ENCODE data around the gene FANCD2. TPM values are rescaled to one million over a fixed set of nuclear protein-coding genes. Genes with fewer than 3 reads are reported as not detected.

The FANCD2 gene
- total and polyA plus RNA-seq, 4 donors: 1.9 to 5.4 (median 4.7) TPM; not detected in 1

Other genes starting within 250 kb of the FANCD2 start
- 10 to 100 TPM; 44.9 to 48.3 TPM for gene TADA3, start 234.0 kb upstream of the FANCD2 start, total RNA-seq
- 10 to 100 TPM; 50.4 to 52.0 TPM for gene TADA3, start 234.0 kb upstream of the FANCD2 start, polyA plus RNA-seq
- gene ARPC4, start 233.4 kb upstream of the FANCD2 start, total RNA-seq: 100 to 1,000 TPM; 126 to 165 TPM
- 100 to 1,000 TPM in 1 of 2 donors, 10 to 100 TPM in 1; 98.4 to 165 TPM for gene ARPC4, start 233.4 kb upstream of the FANCD2 start, polyA plus RNA-seq
- 100 to 1,000 TPM in 1 of 2 donors, 10 to 100 TPM in 1; 40.3 to 108 TPM for gene TTLL3, start 216.2 kb upstream of the FANCD2 start, total RNA-seq
- gene TTLL3, start 216.2 kb upstream of the FANCD2 start, polyA plus RNA-seq: 100 to 1,000 TPM in 1 of 2 donors, 10 to 100 TPM in 1; 12.3 to 120 TPM
- 10 to 100 TPM; 19.8 to 28.5 TPM for gene RPUSD3, start 182.4 kb upstream of the FANCD2 start, total RNA-seq
- 10 to 100 TPM; 17.2 to 27.8 TPM for gene RPUSD3, start 182.4 kb upstream of the FANCD2 start, polyA plus RNA-seq
- gene CIDEC, start 146.2 kb upstream of the FANCD2 start, total RNA-seq: under 1 TPM in 1 of 2 donors, not detected in 1; 0.87 TPM
- 10 to 100 TPM in 1 of 2 donors, 1 to 10 TPM in 1; 1.1 to 75.3 TPM for gene CIDEC, start 146.2 kb upstream of the FANCD2 start, polyA plus RNA-seq
- 10 to 100 TPM; 19.8 to 22.7 TPM for gene JAGN1, start 135.8 kb upstream of the FANCD2 start, total RNA-seq
- gene JAGN1, start 135.8 kb upstream of the FANCD2 start, polyA plus RNA-seq: 10 to 100 TPM; 26.0 to 34.1 TPM
- 10 to 100 TPM; 11.0 to 13.7 TPM for gene IL17RE, start 123.6 kb upstream of the FANCD2 start, total RNA-seq
- 10 to 100 TPM in 1 of 2 donors, 1 to 10 TPM in 1; 7.0 to 14.5 TPM for gene IL17RE, start 123.6 kb upstream of the FANCD2 start, polyA plus RNA-seq
- gene IL17RC, start 109.3 kb upstream of the FANCD2 start, total RNA-seq: 10 to 100 TPM; 25.6 to 33.8 TPM
- 100 to 1,000 TPM in 1 of 2 donors, 1 to 10 TPM in 1; 8.6 to 108 TPM for gene IL17RC, start 109.3 kb upstream of the FANCD2 start, polyA plus RNA-seq
- 10 to 100 TPM; 30.8 to 44.3 TPM for gene CRELD1, start 92.6 kb upstream of the FANCD2 start, total RNA-seq
- gene CRELD1, start 92.6 kb upstream of the FANCD2 start, polyA plus RNA-seq: 10 to 100 TPM; 35.7 to 36.2 TPM
- gene PRRT3, start 74.0 kb upstream of the FANCD2 start, total RNA-seq: 1 to 10 TPM; 1.7 to 2.1 TPM
- 1 to 10 TPM in 1 of 2 donors, under 1 TPM in 1; 0.25 to 2.4 TPM for gene PRRT3, start 74.0 kb upstream of the FANCD2 start, polyA plus RNA-seq
- 10 to 100 TPM; 47.8 to 48.8 TPM for gene EMC3, start 39.6 kb upstream of the FANCD2 start, total RNA-seq
- 10 to 100 TPM; 26.3 to 55.8 TPM for gene EMC3, start 39.6 kb upstream of the FANCD2 start, polyA plus RNA-seq
- not detected for gene FANCD2OS, start 81.8 kb downstream of the FANCD2 start, total RNA-seq
- gene FANCD2OS, start 81.8 kb downstream of the FANCD2 start, polyA plus RNA-seq: not detected
- gene BRK1, start 89.2 kb downstream of the FANCD2 start, total RNA-seq: 100 to 1,000 TPM; 103 to 108 TPM
- gene BRK1, start 89.2 kb downstream of the FANCD2 start, polyA plus RNA-seq: 100 to 1,000 TPM; 287 to 372 TPM
- gene VHL, start 115.3 kb downstream of the FANCD2 start, total RNA-seq: 10 to 100 TPM; 26.8 to 36.8 TPM
- gene VHL, start 115.3 kb downstream of the FANCD2 start, polyA plus RNA-seq: 10 to 100 TPM; 14.1 to 18.8 TPM
- gene IRAK2, start 138.5 kb downstream of the FANCD2 start, total RNA-seq: 1 to 10 TPM; 7.1 to 8.3 TPM
- 1 to 10 TPM; 1.7 to 2.5 TPM for gene IRAK2, start 138.5 kb downstream of the FANCD2 start, polyA plus RNA-seq
- 10 to 100 TPM; 30.8 to 36.3 TPM for gene TATDN2, start 222.0 kb downstream of the FANCD2 start, total RNA-seq
- gene TATDN2, start 222.0 kb downstream of the FANCD2 start, polyA plus RNA-seq: 10 to 100 TPM; 14.0 to 14.4 TPM

Data from aorta (tissue), 4 donors.